ENCODE measurements around the gene BCKDHB.
"Not testable (repeated sequence)": the region's sequence is repeated elsewhere in the genome, so short reads cannot be mapped to it uniquely, and the experiment has no call there.

The BCKDHB gene

DNA sequence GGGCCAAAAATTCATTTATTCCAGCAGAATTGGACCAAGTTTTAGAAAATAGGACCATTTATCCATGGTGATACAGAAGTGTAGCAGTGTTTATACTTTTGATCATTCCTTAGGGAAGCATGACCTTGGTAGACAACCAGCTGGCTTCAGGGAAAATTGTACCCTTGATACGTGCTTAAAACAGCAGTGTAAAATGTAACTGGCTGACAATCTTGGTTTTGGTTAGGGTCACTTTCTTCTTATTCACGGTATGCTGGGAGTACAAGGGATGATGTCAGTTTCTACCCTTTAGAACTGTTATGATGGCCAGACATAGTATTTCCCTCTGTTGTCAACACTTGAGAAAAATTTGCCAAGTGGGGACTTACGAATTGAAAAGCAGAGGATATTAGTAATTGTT lies 157.1 kb downstream of the BCKDHB start:
- DNase-seq (ENCODE audit: low read depth), result no peak

DNA sequence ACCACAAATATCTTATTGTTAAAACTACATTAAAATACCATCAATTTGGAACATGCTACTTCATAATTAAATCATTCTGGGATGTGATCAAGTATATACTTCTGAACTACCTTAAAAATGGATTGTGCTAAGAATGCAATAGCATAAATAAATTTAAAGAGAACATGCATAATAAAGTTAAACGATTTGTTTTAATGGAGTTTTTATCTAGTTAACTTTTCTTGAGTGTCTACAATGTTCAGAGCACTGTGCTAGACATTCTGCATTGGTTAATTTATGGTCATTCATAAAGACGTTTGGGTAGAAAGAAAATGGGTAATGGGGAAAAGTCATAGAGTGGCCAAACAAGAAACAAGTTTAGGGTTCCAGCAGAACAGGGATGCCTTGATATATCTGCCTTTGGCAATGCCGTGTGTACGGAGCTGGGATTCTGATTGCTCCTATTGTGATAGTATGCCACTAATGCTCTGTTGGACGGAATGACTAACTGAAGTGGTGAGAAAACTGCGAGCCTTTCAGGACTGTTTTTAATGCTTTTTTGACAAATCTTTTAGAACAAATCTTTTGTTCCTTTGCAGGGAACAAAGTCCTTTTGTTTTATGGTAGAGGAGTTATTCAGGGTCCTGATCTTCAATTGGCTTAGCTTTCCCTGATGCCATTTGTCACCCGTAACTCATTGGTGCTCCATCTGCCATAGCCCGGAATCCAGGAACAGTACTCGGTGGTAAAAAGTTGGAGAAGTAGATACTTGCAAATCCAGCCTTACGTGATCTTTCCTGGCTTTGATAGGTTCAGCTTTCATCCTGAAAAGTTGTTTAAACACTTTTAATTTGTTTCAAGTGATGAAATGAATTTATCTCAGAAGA lies 162.6 kb downstream of the BCKDHB start:
- no peak for DNase-seq (ENCODE audit: low read depth)

- DNase-seq (ENCODE audit: low read depth), result no peak
These were observed 164.6 kb downstream of the BCKDHB start for GRCh38 chr6:80271074-80271473.

GRCh38 chr6:80272988-80273387 lies 166.5 kb downstream of the BCKDHB start:
- DNase-seq (ENCODE audit: low read depth), result no peak

GRCh38 chr6:80276861-80277260 lies 170.4 kb downstream of the BCKDHB start:
- DNase-seq (ENCODE audit: low read depth), result no peak

DNA sequence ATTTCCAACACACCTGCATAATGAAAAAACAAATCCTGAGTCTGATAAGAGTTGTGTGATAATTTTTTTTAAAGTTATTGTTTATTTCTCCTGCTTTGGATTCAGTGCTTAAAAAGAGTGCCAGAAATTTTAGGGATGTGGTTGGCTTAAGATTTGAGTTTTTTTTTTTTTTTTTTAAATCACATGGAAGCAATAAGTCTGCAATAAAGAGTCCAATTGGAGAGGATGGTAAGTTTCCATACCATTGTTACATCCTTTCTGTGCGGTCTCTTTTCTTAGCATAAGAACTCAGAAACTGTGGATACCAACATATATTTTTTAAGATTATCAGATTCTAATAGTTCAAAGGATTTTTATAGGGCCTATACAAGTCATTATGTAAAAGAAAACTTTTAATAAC lies 171.0 kb downstream of the BCKDHB start:
- no peak for DNase-seq (ENCODE audit: low read depth)

GRCh38 chr6:80280262-80281010 lies 174.0 kb downstream of the BCKDHB start:
- no peak for DNase-seq (ENCODE audit: low read depth)

DNA sequence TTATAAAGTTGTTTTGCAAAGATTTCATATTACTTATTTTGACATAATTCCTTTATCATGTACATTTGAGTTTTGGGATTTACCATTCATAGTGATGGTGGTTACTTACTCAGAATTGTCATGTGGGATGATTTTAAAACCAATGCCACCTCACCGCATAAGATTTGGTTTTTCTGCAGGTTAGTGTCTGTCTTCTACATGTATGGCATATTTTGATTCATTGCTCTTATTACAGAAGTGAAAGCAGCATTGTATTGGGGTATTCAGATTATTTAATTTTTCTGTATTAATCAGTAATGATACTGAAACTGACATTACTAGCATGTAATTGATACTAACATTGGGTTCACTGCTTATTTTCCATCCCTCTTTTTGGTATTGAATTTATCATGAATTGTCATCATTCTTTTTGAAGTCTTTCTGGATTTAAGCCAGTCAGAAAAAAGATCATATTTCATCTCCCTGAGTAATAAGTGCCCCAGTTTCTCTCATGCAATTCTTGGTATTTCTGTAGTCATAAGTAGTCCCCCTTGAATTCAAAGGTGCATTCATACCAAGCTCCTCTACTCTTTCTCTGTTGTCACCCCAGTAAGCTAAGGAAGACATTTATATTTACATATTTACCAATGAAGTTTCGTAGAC lies 176.6 kb downstream of the BCKDHB start:
- DNase-seq (ENCODE audit: low read depth), result no peak

- no peak for DNase-seq (ENCODE audit: low read depth)
These were observed 180.6 kb downstream of the BCKDHB start for GRCh38 chr6:80287112-80287511.

GRCh38 chr6:80287607-80288006 lies 181.1 kb downstream of the BCKDHB start:
- no peak for DNase-seq (ENCODE audit: low read depth)

GRCh38 chr6:80289727-80290126 lies 183.3 kb downstream of the BCKDHB start:
- DNase-seq (ENCODE audit: low read depth), result no peak

DNA sequence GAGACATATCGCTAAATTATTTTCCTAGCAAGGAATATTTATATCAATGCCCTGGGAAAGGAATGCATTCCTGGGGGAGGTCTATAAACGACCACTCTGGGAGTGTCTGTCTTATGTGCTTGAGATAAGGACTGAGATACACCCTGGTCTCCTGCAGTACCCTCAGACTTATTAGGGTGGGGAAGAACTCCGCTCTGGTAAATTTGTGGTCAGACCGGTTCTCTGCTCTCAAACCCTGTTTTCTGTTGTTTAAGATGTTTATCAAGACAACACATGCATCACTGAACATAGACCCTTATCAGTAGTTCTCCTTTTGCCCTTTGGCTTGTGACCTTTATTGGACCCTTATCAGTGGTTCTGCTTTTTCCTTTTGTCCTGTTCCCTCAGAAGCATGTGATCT lies 188.1 kb downstream of the BCKDHB start:
- not testable (repeated sequence) for DNase-seq (ENCODE audit: low read depth)

GRCh38 chr6:80302716-80303115 lies 196.2 kb downstream of the BCKDHB start:
- DNase-seq (ENCODE audit: low read depth), result no peak

DNA sequence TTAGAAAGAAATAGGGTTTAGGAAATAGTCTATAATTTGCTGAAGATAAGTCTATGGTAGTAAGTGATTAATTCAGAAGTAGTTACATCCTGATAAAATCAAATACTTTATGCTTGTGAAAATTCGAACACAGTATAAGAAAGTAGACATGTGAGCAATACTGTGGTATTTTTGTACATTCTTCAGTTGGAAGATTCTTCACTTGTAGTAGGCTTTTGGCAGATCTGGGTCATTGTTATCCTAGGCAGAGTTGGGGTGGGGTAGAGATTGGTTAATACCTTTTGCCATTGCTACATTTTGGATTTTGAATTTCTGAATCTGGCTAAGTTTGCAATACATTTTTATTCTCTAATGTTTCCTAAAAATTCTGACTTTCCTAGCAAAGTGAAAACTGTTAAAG lies 197.5 kb downstream of the BCKDHB start:
- no peak for DNase-seq (ENCODE audit: low read depth)

- no peak for DNase-seq (ENCODE audit: low read depth)
These were observed 208.1 kb downstream of the BCKDHB start for GRCh38 chr6:80314531-80314930.

GRCh38 chr6:80316686-80317231 lies 210.3 kb downstream of the BCKDHB start:
- no peak for DNase-seq (ENCODE audit: low read depth)

DNA sequence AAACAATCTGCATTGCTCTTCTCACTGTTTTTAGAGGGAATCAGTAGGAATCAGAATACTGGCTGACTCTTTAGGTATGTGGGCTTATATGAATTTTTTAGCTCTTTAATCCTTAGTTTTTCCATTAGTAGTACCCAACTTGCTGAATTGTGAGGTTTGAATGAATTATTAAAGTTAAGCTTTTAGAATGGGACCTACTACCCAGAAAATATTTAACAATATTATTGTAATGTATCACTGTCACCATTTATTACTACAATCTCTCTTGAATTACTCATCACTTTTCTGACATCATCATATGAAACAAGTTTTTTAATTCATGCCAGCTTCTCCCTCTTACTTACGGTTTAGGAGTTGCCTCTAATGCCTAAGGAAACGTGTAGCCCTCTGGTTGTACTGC lies 212.7 kb downstream of the BCKDHB start:
- DNase-seq (ENCODE audit: low read depth), result no peak

- DNase-seq (ENCODE audit: low read depth), result no peak
These were observed 214.5 kb downstream of the BCKDHB start for GRCh38 chr6:80321011-80321410.

GRCh38 chr6:80325742-80326141 lies 219.3 kb downstream of the BCKDHB start:
- no peak for DNase-seq (ENCODE audit: low read depth)

- DNase-seq (ENCODE audit: low read depth), result no peak
These were observed 222.2 kb downstream of the BCKDHB start for GRCh38 chr6:80328652-80329051.

DNA sequence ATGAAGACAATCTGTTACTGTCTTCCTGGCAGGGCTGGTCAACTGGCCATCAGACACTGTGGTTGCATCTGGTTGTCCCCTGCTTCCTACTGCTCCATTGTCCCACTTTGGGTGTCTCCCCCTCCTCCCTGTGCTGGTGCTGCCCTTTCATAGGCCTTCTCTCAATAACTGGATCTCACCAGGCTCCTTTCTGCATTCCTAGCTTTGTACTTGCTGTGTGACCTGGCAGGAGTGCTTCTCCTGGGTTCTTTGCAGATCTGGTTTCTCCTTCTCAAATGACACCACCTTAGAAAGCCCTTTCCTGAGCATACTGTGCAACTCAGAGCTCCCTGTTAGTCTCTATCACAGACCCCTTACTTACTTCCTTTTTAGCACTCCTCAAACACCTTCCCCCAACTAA lies 223.0 kb downstream of the BCKDHB start:
- DNase-seq (ENCODE audit: low read depth), result no peak

- no peak for DNase-seq (ENCODE audit: low read depth)
These were observed 224.5 kb downstream of the BCKDHB start for GRCh38 chr6:80330961-80331360.

- DNase-seq (ENCODE audit: low read depth), result no peak
These were observed 225.1 kb downstream of the BCKDHB start for GRCh38 chr6:80331522-80331921.

Measured in T-helper 22 cell (primary cell).